G401.6 (cell line): ENCODE measurements around the gene IFI35.
"Not testable (repeated sequence)": the region's sequence is repeated elsewhere in the genome, so short reads cannot be mapped to it uniquely, and the experiment has no call there.

ENCODE experiments used
- FAIRE-seq: peaks from 2 replicates; lab custom pipeline; 2012; peaks lifted over from hg19 to GRCh38; lab: Jason Lieb, UNC

Gene IFI35

DNA sequence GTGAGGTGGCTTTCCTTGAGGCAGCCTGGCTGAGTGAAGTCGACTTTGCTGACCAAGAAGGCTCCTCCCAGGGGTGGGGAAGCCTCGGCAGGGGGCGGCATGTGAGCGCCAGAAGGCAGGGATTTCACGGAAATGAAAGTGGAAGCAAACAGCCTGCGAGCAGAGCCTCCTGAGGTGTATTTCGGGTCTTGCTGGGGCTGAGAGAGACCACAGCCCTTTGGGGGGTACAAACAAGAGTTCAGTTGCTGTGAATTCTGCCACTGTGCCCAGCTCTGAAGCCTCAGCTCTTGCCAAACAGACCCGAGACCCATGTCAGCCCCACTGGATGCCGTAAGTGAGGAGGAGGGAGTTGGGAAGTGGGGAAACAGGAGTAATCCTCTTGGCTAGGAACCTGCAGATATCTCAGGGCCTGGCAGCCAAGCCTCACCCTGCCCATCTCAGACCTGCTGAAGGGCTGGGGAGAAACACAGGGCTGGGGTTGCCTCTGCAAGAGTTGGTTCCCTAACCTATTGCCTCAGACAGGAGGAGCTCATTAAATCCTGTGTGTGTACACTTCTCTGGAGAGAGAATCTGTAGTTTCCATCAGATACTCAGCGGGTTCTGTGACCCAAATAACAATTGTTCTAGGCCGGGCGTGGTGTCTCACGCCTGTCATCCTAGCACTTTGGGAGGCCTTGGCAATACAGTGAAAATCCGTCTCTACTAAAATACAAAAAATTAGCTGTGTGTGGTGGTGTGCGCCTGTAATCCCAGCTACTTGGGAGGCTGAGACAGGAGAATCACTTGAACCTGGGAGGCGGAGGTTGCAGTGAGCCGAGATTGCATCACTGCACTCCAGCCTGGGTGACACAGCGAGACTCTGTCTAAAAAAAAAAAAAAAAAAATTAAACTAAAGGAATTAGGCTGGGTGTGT lies at the start of gene IFI35:
TSS of gene IFI35 (plus strand) at position 146 of the 913 bp plus-strand sequence. CDS start at position 310, 164 bp downstream.
- peak; percentile 69 for FAIRE-seq

DNA sequence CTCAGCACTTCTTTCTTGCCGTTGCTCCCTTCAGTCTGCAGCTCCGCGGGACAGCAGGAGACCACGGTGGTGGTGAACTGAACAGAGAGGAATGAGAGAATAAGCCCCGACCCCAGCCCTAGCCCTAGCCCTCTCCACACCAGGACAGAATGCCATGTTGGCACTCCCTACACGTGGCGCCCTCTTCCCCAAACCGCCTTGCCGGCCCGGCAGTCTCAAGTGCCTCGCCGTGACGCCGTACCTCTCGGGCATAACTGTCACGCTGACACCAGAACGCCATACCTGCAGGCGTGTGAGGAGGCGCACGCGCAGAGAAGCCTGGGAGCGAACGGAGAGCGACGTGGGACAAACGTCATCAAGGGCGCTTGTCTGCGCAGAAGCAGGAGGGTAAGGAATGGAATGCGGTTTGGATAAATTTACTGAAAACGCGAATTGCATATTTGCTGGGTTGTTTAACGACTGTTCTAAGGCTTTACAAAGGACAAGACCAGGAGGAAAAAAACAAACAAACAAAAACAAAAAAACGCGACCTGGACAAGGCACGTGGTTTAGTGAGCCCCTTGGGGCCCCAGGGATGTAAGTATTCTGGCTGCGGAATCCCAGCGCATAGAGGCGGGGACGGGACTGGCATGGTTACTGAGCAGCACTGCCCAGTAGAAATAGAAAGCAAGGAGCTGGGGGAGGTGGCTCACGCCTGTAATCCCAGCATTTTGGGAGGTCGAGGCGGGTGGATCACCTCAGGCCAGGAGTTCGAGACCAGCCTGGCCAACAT lies 42.2 kb upstream of the IFI35 start, which contains the start of gene AARSD1:
TSS of gene AARSD1 (minus strand) at position 294 of the 772 bp plus-strand sequence. CDS start at position 280, 14 bp downstream.
- FAIRE-seq = peak; percentile 84

DNA sequence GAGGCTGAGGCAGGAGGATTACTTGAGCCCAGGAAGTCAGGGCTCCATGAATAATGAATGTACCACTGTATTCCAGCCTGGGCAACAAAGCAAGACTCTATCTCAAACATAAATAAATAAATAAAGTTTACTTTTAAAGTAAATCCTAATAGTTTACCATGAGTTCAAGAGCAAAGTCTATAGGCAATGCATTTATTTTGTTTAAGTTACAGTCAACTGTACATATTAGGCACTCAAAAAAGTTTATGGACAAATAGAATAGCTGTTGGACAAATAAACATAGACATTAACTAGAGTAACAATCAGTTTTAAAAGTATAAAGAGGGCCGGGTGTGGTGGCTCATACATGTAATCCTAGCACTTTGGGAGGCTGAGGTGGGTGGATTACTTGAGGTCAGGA lies 38.7 kb upstream of the IFI35 start:
- no peak for FAIRE-seq

DNA sequence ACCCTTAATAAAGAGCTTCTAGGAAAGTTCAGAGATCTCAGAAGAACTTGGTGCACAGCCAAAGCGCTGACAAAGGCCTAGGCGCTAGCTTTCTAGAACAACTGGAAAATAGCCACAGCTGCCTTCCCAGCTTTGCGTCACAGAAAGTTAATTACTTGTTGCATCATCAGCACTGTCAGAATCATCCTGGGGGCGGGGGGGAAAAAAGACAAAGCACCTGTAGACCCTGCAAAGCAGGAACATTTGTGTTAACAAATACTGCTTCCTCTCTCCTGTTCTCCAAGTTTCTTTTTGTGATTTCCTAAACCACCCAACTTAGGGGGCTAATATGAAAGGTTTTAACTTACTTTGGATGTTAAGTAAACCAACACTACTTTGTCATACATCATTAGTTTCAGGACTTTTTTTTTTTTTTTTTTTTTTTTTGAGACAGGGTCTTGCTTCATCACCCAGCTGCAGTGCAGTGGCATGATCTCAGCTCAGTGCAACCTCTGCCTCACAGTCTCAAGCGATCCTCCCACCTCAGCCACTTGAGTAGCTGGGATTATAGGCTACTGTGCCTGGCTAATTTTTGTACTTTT lies 37.5 kb upstream of the IFI35 start:
- no peak for FAIRE-seq

DNA sequence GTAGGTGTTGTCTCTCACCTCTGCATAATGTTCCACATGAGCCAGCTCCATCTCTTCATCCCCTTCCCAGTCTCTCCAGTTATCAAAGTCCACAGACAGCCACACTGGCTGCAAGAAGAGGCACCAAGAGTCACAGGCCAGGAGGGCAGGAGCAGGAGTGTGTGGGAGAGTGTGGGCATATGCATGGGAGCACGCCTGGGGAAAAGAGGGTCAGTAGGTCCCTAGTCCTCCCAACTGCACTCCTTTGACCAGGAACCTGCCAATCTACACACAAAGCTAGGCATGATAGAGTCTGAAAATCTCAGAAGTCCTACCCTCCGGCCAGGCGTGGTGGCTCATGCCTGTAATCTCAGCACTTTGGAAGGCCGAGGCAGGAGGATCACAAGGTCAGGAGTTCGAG lies 35.0 kb upstream of the IFI35 start:
- FAIRE-seq = no peak

DNA sequence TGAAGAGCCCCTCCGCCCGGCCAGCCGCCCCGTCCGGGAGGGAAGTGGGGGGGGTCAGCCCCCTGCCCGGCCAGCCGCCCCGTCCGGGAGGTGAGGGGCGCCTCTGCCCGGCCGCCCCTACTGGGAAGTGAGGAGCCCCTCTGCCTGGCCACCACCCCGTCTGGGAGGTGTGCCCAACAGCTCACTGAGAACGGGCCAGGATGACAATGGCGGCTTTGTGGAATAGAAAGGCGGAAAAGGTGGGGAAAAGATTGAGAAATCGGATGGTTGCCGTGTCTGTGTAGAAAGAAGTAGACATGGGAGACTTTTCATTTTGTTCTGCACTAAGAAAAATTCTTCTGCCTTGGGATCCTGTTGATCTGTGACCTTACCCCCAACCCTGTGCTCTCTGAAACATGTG lies 33.3 kb upstream of the IFI35 start:
- not testable (repeated sequence) for FAIRE-seq

DNA sequence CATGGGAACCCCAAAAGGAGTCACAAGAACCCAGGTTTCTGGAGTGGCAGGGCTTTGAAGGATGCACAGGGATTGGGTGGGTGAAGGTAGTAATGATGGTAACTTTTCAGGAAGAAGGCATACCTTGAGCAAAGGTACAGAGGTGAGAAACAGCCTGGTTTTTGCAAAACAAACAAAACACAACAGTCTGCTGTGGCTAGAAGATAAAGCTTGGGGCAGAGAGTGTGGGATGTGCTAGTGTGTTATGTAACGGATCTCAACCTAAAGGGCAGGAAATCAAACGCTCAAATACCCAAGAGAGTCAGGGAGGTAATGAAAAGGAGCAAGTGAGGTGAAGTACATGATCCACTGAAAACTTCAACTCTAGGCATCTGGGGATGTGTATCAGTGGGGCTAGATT lies 31.3 kb upstream of the IFI35 start:
- FAIRE-seq = no peak

DNA sequence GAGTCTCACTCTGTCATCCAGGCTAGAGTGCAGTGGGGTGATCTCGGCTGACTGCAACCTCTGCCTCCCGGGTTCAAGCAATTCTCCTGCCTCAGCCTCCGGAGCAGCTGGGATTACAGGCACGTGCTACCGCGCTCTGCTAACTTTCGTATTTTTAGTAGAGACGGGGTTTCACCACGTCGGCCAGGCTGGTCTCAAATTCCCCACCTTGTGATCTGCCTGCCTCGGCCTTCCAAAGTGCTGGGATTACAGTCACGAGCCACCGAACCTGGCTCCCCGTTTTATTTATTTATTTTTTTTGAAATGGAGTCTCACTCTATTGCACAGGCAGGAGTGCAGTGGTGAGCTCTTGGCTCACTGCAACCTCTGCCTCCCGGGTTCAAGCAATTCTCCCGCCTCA lies 30.9 kb upstream of the IFI35 start:
- FAIRE-seq = not testable (repeated sequence)

DNA sequence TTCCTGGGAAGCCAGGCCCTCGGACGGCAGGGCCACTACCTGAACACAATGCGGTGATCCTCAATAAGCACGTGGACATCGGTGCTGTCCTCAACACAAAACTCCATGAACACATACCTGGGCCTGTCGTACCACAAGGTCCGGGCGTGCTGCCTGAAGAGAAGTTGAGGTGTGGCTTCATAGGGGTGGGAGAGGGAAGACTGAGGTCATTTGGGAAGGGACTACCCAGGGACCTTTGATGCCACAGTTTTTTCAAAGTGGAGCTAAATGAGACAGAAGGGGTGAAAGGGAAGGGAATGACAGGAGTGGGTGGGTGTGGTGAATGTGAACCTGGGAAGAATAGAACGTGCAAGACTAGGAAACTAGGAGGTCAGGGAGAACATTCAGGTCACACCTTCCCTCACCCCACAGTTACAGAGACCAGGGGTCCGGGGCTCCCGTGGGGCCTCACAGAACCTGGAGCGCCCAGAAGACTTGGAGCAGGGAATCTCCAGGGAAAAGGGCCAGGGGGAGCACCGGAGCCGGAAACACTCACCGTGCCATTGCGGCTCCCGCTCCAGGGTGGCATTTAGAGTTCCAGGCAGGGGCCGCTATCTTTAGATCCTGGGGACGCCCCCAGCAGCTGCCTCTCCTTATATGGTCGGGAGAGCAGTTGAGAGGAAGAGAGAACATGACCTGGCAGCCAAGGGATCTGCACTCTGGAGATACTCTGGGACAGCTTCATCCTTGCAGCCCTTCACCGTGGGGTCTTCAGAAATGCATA lies 26.9 kb upstream of the IFI35 start, which contains the start of gene PTGES3L:
TSS of gene PTGES3L (minus strand) at position 570 of the 763 bp plus-strand sequence. CDS start at position 543, 27 bp downstream.
- no peak for FAIRE-seq

DNA sequence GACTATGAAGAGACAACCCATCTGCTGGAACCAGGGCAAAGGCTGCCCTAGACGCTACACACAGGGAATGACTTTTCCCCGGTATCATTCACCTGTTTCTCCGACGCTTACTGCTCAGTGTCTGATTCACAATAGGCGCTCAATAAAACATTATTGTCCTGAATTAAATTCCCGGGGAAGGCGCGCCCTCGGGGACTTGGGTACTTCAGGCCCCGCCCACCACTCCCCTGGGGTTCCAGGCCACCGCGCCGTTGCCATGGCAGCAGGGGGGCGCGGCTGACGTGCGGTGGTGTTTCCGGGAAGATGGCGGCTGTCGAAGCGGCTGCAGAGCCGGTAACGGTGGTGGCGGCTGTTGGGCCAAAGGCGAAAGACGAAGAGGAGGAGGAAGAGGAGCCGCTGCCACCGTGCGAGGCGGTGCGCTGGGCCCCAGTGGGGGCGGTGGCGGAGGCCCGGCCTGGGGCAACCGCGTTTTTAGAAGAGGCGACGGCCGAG lies 26.3 kb upstream of the IFI35 start, which contains the start of gene RUNDC1:
TSS of gene RUNDC1 (plus strand) at position 292 of the 492 bp plus-strand sequence. CDS start at position 304, 12 bp downstream.
- FAIRE-seq = no peak

DNA sequence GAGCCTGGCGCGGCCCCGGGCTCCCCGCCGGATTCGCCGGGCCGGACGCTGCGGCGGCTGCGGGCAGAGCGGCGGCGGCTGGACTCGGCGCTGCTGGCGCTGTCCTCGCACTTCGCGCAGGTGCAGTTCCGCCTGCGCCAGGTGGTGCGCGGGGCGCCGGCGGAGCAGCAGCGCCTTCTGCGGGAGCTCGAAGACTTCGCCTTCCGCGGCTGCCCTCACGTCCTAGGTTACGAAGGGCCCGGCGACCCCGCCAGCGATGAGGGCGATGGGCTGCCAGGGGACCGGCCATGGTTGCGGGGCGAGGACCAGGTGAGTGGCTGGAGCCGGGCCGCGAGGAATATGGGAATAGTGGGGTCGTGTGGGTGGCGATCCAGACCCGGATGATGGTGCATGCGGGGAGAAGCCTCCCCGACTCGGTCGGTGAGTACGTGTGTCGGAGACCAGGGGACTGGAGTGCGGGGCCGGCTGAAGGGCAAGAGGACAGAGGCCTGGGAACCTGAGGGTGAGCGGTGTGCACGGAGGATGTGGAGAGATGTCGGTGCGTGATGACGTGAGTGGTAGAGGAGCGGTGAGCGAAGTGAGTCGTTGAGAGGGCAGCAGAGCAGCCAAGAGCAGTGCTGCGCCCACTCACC lies 25.7 kb upstream of the IFI35 start:
- no peak for FAIRE-seq

DNA sequence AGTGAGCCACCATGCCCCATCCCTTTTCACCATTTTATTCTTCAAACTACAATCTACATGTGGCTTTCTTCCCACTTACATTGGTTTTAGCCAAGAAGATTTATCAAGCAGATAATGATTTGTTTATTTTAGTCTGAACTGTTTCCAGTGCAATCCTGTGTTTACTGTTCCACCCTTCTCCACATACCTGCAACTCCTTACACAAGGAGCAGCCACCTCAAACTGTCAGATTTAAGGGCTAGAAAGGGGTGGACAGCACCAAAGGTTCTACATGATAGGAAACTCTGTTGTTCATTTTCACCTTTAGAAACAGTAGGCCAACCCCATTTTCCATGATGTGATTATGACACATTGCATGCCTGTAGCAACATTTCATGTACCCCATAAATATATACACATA lies 24.3 kb upstream of the IFI35 start:
- FAIRE-seq = no peak

DNA sequence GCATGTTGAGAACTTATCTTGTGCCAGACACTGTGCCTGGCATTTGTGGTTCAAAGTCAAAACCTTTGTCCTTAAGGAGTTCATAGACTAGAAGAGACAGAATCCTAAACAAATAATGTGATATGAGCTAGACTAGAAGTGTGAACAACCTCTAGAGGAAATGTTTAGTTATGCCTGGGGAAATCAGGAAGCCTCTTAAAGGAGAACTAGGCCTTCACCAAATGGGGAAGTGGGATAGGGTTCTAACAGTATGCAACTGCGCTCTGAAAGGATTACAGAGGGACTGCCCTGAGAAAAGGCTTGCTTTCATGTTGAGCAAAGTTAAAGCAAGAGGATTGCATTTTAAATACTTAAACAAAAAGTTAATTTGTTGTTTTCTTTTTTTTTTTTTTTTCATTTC lies 21.4 kb upstream of the IFI35 start:
- no peak for FAIRE-seq

DNA sequence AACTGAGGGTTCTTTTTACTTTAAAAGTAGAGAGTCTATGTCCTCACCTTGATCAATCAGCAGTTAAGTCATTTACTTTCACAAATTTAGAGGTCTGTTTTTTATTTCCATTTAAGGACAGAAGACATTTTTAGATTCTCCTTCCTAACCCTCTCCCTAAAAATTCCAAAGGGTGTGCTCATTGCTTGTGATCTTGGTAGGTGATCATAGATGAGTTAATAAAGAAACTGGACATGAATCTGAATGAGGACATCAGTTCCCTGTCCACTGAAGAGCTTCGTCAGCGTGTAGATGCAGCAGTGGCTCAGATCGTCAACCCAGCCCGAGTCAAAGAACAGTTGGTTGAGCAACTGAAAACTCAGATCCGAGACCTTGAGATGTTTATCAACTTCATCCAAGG lies 17.4 kb upstream of the IFI35 start:
- no peak for FAIRE-seq

DNA sequence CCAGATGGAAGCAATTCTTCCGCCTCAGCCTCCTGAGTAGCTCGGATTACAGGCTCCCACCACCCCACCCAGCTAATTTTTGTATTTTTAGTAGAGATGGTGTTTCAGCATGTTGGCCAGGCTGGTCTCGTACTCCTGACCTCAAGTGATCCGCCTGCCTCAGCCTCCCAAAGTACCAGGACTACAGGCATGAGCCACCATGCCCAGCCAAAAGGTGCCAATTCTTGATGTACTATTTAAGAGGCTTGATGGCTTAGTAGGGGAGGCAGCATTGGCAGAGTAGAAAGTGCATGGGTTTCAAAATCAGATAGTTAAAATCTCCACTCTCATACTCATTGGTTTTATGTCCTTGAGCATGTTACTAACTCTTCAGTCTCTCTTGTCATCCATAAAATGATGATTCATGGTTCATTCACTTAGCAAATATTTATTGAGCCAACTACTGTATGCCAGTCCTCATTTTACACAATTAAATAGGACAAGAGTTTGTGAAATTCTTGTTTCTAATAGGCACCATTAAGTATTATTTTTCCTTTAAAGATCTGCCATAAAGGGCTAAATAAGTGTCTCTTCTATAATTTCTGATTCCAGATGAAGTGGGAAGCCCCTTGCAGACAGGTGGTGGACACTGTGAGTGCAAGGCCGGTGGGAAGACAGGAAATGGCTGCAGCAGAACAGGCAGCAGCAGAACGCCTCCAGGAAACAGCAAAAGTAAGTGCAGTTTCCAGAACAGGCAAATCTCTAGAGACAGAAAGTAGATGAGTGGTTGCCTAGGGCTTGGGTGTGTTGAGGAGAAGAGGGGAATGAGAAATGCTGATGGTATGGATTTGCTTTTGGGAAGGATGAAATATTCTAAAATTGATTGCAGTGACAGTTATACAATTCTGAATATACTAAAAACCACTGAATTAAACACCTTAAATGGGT lies 16.6 kb upstream of the IFI35 start:
- FAIRE-seq = no peak

DNA sequence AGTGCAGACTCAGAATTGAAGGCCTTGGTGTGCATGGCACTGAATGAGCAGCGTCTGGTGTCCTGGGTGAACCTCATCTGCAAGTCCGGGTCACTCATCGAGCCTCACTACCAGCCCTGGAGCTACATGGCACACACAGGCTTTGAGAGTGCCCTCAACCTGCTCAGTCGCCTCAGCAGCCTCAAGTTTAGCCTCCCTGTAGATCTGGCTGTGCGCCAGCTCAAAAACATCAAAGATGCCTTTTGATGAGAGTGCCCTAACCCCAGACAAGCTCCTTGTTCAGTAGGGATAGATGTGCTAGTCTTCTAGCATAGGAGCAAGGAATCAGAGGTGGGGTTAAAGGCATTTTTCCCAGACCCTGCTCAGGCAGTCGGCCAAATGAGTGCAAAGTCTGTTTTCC lies 15.1 kb upstream of the IFI35 start:
- no peak for FAIRE-seq

DNA sequence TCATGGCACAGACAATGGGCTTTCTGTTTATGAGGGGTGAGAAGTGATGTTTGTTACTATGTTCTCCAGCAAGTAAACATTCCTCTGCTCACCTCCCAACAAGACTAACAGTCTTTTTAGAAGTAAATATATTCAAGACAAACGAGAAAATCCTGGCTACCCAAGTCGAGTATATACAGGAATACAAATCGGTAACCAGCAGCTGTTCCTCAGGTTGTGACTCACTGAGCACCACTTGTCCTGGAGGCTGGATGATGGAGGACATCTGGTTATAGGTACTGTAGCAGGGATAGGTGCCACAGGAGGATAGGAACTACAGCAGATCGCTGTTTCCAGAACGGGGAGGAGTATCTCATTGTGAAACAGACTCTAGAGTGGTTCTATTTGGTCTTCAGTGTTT lies 13.7 kb upstream of the IFI35 start:
- no peak for FAIRE-seq

DNA sequence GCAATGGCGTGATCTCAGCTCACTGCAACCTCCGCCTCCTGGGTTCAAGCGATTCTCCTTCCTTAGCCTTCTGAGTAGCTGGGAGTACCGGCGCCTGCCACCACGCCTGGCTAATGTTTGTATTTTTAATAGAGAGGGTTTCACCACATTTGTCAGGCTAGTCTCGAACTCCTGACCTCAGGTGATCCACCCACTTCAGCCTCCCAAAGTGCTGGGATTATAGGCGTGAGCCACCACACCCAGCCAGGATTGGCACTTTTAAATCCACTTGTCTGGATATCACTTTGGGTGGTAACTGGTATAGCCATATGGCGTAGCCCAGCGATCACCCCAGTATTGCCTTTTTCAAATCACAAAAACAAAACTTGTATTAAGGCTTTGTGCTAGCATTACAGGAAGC lies 12.7 kb upstream of the IFI35 start:
- FAIRE-seq = not testable (repeated sequence)

DNA sequence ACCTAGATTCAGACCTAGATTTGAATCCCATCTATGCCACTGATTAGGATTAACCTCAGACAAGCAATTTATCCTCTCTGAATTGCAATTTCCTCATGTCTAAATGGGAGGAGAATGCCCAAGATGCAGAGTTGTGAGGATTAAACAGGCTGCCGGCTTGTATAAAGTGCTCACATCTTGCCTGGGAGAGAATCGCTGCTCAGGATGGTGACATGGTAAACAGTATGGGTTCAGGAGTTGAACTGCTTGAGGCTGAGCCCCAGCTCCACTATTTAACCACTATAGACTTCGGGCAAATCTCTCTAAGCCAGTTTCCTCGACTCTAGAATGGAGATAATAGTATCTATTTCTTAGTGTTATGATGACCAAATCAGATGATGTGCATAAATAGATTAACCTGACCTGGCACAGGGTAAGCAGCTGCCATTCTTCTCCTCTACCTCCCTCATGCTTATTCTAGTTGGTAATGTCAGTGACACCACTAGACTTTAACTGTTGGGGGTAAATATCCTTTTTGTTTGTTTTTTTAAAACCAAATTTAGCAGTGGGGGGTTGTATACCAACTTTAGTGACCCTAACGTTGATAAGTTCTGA lies 9.1 kb upstream of the IFI35 start:
- no peak for FAIRE-seq
